H1 (cell line): ENCODE measurements around the gene SMAD1. TPM values are rescaled to one million over a fixed set of nuclear protein-coding genes. Genes with fewer than 3 reads are reported as not detected.

ENCODE experiments used
- CTCF ChIA-PET: fragments of 300-600 bp; sonication (Branson Sonifier 250); formaldehyde crosslinking; loops from one replicate; lab custom pipeline; 2021; ENCODE audit not compliant: partially characterized antibody; lab: Charles Lee
- POLR2A ChIA-PET: fragments of 300-600 bp; sonication (Branson Sonifier 250); formaldehyde crosslinking; loops from one replicate; lab custom pipeline; 2021; ENCODE audit warnings: inconsistent platforms; ENCODE audit not compliant: partially characterized antibody; lab: Charles Lee
- DNase-seq, 2 experiments: peaks; one replicate each; pipeline versions ENCODE4 v3.0.0 to v3.0.0-alpha.2; 2010 to 2022; ENCODE audit warnings: low spot score in 2 of 2, low read depth in 1 of 2, mixed read lengths in 1 of 2
- FAIRE-seq: peaks from 2 replicates; lab custom pipeline; 2011; peaks lifted over from hg19 to GRCh38; lab: Jason Lieb, UNC
- H2AFZ ChIP-seq: 2 replicates; pipeline ENCODE4 v1.8.1; 2012; ENCODE audit warnings: low read length, inconsistent platforms
- H2AK5ac ChIP-seq: 2 replicates; pipeline ENCODE4 v1.6.1; 2013; ENCODE audit warnings: low read depth, low read length
- H2BK120ac ChIP-seq: replicated peaks from 2 replicates; pipeline ENCODE3; 2013; ENCODE audit warnings: low read depth, low read length, inconsistent platforms
- H2BK12ac ChIP-seq: 2 replicates; pipeline ENCODE4 v1.6.1; 2013; ENCODE audit warnings: low read depth, low read length
- H2BK15ac ChIP-seq: 2 replicates; pipeline ENCODE4 v1.6.1; 2013; ENCODE audit warnings: low read length
- H2BK20ac ChIP-seq: 2 replicates; pipeline ENCODE4 v1.6.1; 2013; ENCODE audit warnings: low read length
- H2BK5ac ChIP-seq: 2 replicates; pipeline ENCODE4 v1.6.1; 2013; ENCODE audit warnings: low read depth, low read length
- H3K14ac ChIP-seq: 2 replicates; pipeline ENCODE4 v1.6.1; 2013; ENCODE audit warnings: inconsistent platforms; ENCODE audit not compliant: insufficient read length
- H3K18ac ChIP-seq: 2 replicates; pipeline ENCODE4 v1.6.1; 2013; ENCODE audit warnings: low read length; ENCODE audit errors: extremely low read depth
- H3K23ac ChIP-seq: 2 replicates; pipeline ENCODE4 v1.6.1; 2013; ENCODE audit warnings: inconsistent platforms; ENCODE audit not compliant: insufficient read length
- H3K23me2 ChIP-seq: 2 replicates; pipeline ENCODE4 v1.6.1; 2013; ENCODE audit warnings: low read depth, low read length
- H3K27ac ChIP-seq: 2 replicates; pipeline ENCODE4 v1.6.1; 2011; ENCODE audit warnings: low read depth, low read length, inconsistent platforms
- H3K27me3 ChIP-seq, 4 experiments: replicated peaks in 1 of 4; 1 replicate in 1 of 4; 2 replicates in 3 of 4; pipeline versions ENCODE4 v1.6.1 to v1.8.1; 2011 to 2013; ENCODE audit warnings: low read length in 3 of 4, mild to moderate bottlenecking in 3 of 4, inconsistent platforms in 2 of 4, mixed read lengths in 2 of 4, moderate library complexity in 1 of 4; ENCODE audit not compliant: control insufficient read depth in 3 of 4, insufficient read depth in 3 of 4; ENCODE audit errors: extremely low read depth in 1 of 4
- H3K36me3 ChIP-seq, 4 experiments: 2 replicates each; pipeline versions ENCODE4 v1.6.1 to v1.8.1; 2011 to 2013; ENCODE audit warnings: mild to moderate bottlenecking in 4 of 4, low read length in 3 of 4, moderate library complexity in 2 of 4, control low read depth in 1 of 4, inconsistent platforms in 1 of 4; ENCODE audit not compliant: insufficient read depth in 4 of 4, control insufficient read depth in 2 of 4
- H3K4ac ChIP-seq: replicated peaks from 2 replicates; pipeline ENCODE3; 2013; ENCODE audit warnings: low read length, low read depth, mixed read lengths, inconsistent platforms; ENCODE audit not compliant: insufficient read length
- H3K4me1 ChIP-seq, 4 experiments: replicated peaks in 1 of 4; 1 replicate in 1 of 4; 2 replicates in 3 of 4; pipeline versions ENCODE4 v1.6.1 to v1.8.1; 2011 to 2013; ENCODE audit warnings: low read length in 3 of 4, inconsistent platforms in 2 of 4, mixed read lengths in 1 of 4; ENCODE audit not compliant: insufficient read depth in 4 of 4, control insufficient read depth in 3 of 4
- H3K4me2 ChIP-seq, 2 experiments: 2 replicates each; pipeline versions ENCODE4 v1.6.1 to v1.8.1; 2011 to 2013; ENCODE audit warnings: low read depth in 2 of 2, low read length in 2 of 2, control low read depth in 1 of 2, inconsistent platforms in 1 of 2, mild to moderate bottlenecking in 1 of 2; ENCODE audit not compliant: insufficient read depth in 1 of 2
- H3K4me3 ChIP-seq, 4 experiments: fragments of 200-600, 300-600 bp in 1 of 4; sonication (generic), shearing (Covaris generic), sonication (Bioruptor Twin) in 1 of 4; 2 replicates each; pipeline versions ENCODE4 v1.5.1 to v1.8.1; 2011 to 2016; ENCODE audit warnings: low read length in 4 of 4, low read depth in 3 of 4, control low read depth in 2 of 4, inconsistent platforms in 2 of 4, mild to moderate bottlenecking in 2 of 4, mixed read lengths in 1 of 4, moderate library complexity in 1 of 4; ENCODE audit not compliant: insufficient read depth in 2 of 4; ENCODE audit errors: extremely low read depth in 1 of 4
- H3K56ac ChIP-seq: replicated peaks from 2 replicates; pipeline ENCODE3; 2013; ENCODE audit warnings: low read depth, mild to moderate bottlenecking, mixed read lengths, low read length, inconsistent platforms; ENCODE audit not compliant: insufficient read length
- H3K79me1 ChIP-seq: 2 replicates; pipeline ENCODE4 v1.6.1; 2013; ENCODE audit warnings: low read depth, low read length, control low read depth
- H3K79me2 ChIP-seq, 2 experiments: 2 replicates each; pipeline versions ENCODE4 v1.6.1 to v1.8.1; 2012 to 2013; ENCODE audit warnings: low read length in 2 of 2, mild to moderate bottlenecking in 2 of 2, inconsistent platforms in 1 of 2; ENCODE audit not compliant: insufficient read depth in 2 of 2, control insufficient read depth in 1 of 2
- H3K9ac ChIP-seq, 4 experiments: replicated peaks in 1 of 4; 1 replicate in 1 of 4; 2 replicates in 3 of 4; pipeline versions ENCODE4 v1.6.1 to v1.8.1; 2011 to 2013; ENCODE audit warnings: low read depth in 3 of 4, low read length in 3 of 4, control low read depth in 2 of 4, mild to moderate bottlenecking in 2 of 4, moderate library complexity in 2 of 4, inconsistent platforms in 1 of 4; ENCODE audit errors: extremely low read depth in 1 of 4
- H3K9me3 ChIP-seq, 2 experiments: 2 replicates each; pipeline versions ENCODE4 v1.6.1 to v1.8.1; 2012 to 2013; ENCODE audit warnings: mild to moderate bottlenecking in 2 of 2, moderate library complexity in 2 of 2, control low read depth in 1 of 2, inconsistent platforms in 1 of 2, low read depth in 1 of 2, low read length in 1 of 2, mixed read lengths in 1 of 2; ENCODE audit not compliant: insufficient read depth in 2 of 2
- H4K20me1 ChIP-seq, 2 experiments: replicated peaks in 1 of 2; 2 replicates each; pipeline versions ENCODE3 to v1.8.1; 2011 to 2013; ENCODE audit warnings: inconsistent platforms in 2 of 2, low read length in 2 of 2, mild to moderate bottlenecking in 1 of 2; ENCODE audit not compliant: insufficient read depth in 2 of 2, control insufficient read depth in 1 of 2
- H4K5ac ChIP-seq: 2 replicates; pipeline ENCODE4 v1.6.1; 2013; ENCODE audit warnings: low read length, low read depth, mixed read lengths, inconsistent platforms; ENCODE audit not compliant: insufficient read length
- H4K8ac ChIP-seq: 2 replicates; pipeline ENCODE4 v1.8.0; 2013; ENCODE audit warnings: mild to moderate bottlenecking, moderate library complexity, low read length, inconsistent platforms; ENCODE audit not compliant: insufficient read depth; ENCODE audit errors: extremely low read depth
- H4K91ac ChIP-seq: replicated peaks from 2 replicates; pipeline ENCODE3; 2013; ENCODE audit warnings: low read length, mixed read lengths, inconsistent platforms; ENCODE audit not compliant: insufficient read length
- JUN ChIP-seq: IDR thresholded peaks from 2 replicates; pipeline ENCODE4 v1.6.1; 2011; ENCODE audit warnings: low read depth, mild to moderate bottlenecking, improper control_type of control experiment, low read length
- KDM5A ChIP-seq: fragments of 200-600 bp; IDR thresholded peaks from 2 replicates; pipeline ENCODE4 v1.7.1; 2012; ENCODE audit warnings: mild to moderate bottlenecking, low read length, inconsistent platforms, mixed read lengths
- NANOG ChIP-seq: IDR thresholded peaks from 2 replicates; pipeline ENCODE4 v1.6.1; 2011; ENCODE audit warnings: low read length, low read depth, mild to moderate bottlenecking, inconsistent platforms; ENCODE audit not compliant: insufficient read depth, poor library complexity, severe bottlenecking
- RAD21 ChIP-seq, 2 experiments: IDR thresholded peaks in 1 of 2; conservative IDR thresholded peaks in 1 of 2; 2 replicates each; pipeline ENCODE4 v1.6.1; 2011; ENCODE audit warnings: low read depth in 2 of 2, low read length in 2 of 2, improper control_type of control experiment in 1 of 2, inconsistent platforms in 1 of 2, mild to moderate bottlenecking in 1 of 2, moderate library complexity in 1 of 2
- RFX5 ChIP-seq: IDR thresholded peaks from 2 replicates; pipeline ENCODE4 v1.6.1; 2011; ENCODE audit warnings: low read depth, low read length, improper control_type of control experiment, borderline replicate concordance
- polyA plus RNA-seq, 7 experiments: library from polyadenylated mRNA; depleted of rRNA in 3 of 7; stranded (reverse) in 5 of 7; unstranded in 2 of 7; fragments of >200 nt in 5 of 7; fragments of 200-250 nt in 2 of 7; gene quantifications; 1 replicate in 5 of 7; 2 replicates in 1 of 7; 4 replicates in 1 of 7; pipeline versions ENCODE4 v1.2.1 to v1.2.3, GENCODE V29; 2011 to 2013; ENCODE audit warnings: missing spikeins in 2 of 7, mixed read lengths in 2 of 7
- total RNA-seq: library from RNA; stranded (reverse); fragmentation: NEBNext Ultra II Directional; extraction: Animal tissue kit (Norgen Biotek cat#: 25700); gene quantifications from 2 replicates; pipeline ENCODE4 v1.2.1, GENCODE V29; 2021

SMAD1 gene
- total and polyA plus RNA-seq, 2 of the 8 experiments (the other 6 are each of a cell fraction or from before 2014, with no cell fraction given) = 22.6 to 25.3 TPM

- Histone ChIP-seq H3K4me2 (no peak overlapping the region), H3K56ac (no peak overlapping the region), H2BK20ac (no peak overlapping the region), H3K4ac (no peak overlapping the region), H3K36me3 (no peaks in the 10 kb centered on the region), H2BK15ac (no peak overlapping the region), H3K4me3 (no peak overlapping the region), H2BK120ac (no peak overlapping the region), H3K79me1 (no peaks in the 10 kb centered on the region; the same call in 1 of the 2 replicates), H3K9ac (no peak overlapping the region), H3K23ac (no peak overlapping the region), H2BK5ac (no peak overlapping the region), H2AFZ (no peak overlapping the region), H3K4me1 (peaks cover 0 to 4% (median 0%) of the 10 kb centered on the region in 4 experiments; a peak in 1 of 7 replicates), H3K79me2 (peaks cover 0 to 63% of the 10 kb centered on the region in 2 experiments; a peak in 2 of 4 replicates), H3K18ac (no peak overlapping the region), H2AK5ac (no peak overlapping the region), H4K91ac (no peak overlapping the region), H4K5ac (no peak overlapping the region), H4K8ac (no peak overlapping the region), H3K27ac (no peak overlapping the region), H3K27me3 (no peaks in the 10 kb centered on the region), H3K14ac (no peak overlapping the region), H3K9me3 (no peaks in the 10 kb centered on the region), H3K23me2 (no peaks in the 10 kb centered on the region), H4K20me1 (no peaks in the 10 kb centered on the region), H2BK12ac (no peak overlapping the region)
- no peak for DNase-seq
- TF ChIP-seq RFX5 (no peak), KDM5A (no peak), NANOG (no peak), RAD21 (IDR thresholded peaks at IDR 0.05 in 1 of 2, conservative IDR thresholded peaks at IDR 0.05 in 1 of 2; ENCODE audit: low read depth in 2 of 2, low read length in 2 of 2) (no peak), JUN (no peak)
- FAIRE-seq = no peak
- CTCF ChIA-PET = no interaction called here
- POLR2A ChIA-PET = no interaction called here
Observed at GRCh38 chr4:145498430-145498829, 16.8 kb downstream of the SMAD1 start.
